ENCODE measurements around the gene MALAT1. TPM values are rescaled to one million over a fixed set of nuclear protein-coding genes. Genes with fewer than 3 reads are reported as not detected.
A peak's percentile ranks its signal among the peaks of the same experiment; 100 is the strongest.

The MALAT1 gene
- total RNA-seq, 4 donors from 2014 or later: 17,948 to 48,028 (median 23,406) TPM

DNA sequence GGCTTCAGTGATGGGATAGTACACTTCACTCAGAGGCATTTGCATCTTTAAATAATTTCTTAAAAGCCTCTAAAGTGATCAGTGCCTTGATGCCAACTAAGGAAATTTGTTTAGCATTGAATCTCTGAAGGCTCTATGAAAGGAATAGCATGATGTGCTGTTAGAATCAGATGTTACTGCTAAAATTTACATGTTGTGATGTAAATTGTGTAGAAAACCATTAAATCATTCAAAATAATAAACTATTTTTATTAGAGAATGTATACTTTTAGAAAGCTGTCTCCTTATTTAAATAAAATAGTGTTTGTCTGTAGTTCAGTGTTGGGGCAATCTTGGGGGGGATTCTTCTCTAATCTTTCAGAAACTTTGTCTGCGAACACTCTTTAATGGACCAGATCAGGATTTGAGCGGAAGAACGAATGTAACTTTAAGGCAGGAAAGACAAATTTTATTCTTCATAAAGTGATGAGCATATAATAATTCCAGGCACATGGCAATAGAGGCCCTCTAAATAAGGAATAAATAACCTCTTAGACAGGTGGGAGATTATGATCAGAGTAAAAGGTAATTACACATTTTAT, 4.6 kb downstream of the MALAT1 start:
- in situ Hi-C loops (cut with MboI; ENCODE audit: low pct_ligation_motif_present in 1 of 4, low pct_unique_long_range_greater_than_20kb in 1 of 4, low sequenced_read_pairs in 3 of 4) (loop anchor here in 2 of 4 donors (10.0 kb wide), 1 partner anchor 79 kb away; the partner anchor contains the start of gene NEAT1 (in 2 of the 2)), intact Hi-C loops (cut with DNase I; ENCODE audit: low total_unique reads) (no loop called here)
- H3K27me3 ChIP-seq: no peaks in the 10 kb centered on the region
- no peaks in the 10 kb centered on the region for H3K9me3 ChIP-seq
- no peak for DNase-seq
- 0 to 1% methylated on average over 3 of the region's 3 CpGs for WGBS, 2 donors (ENCODE audit: low coverage in 1 of 2)
- peak overlapping the region; percentile 74 to 93 (median 88) for H3K4me3 ChIP-seq
- peaks cover 5 to 41% (median 31%) of the 10 kb centered on the region in 4 donors for H3K4me1 ChIP-seq
- H3K36me3 ChIP-seq: peaks cover 0 to 60% (median 27%) of the 10 kb centered on the region in 4 donors
- peak overlapping the region; percentile 98 to 100 (median 99) for H3K27ac ChIP-seq
- TF ChIP-seq POLR2A (IDR thresholded peaks at IDR 0.05) (no peak), POLR2AphosphoS5 (IDR thresholded peaks at IDR 0.05) (peak in 2 of 3 donors; percentile 18 to 93), EP300 (IDR thresholded peaks at IDR 0.05; ENCODE audit: low read depth) (no peak), CTCF (IDR thresholded peaks at IDR 0.05) (no peak)

- intact Hi-C loops (cut with DNase I; ENCODE audit: low total_unique reads): no loop called here
- TF ChIP-seq EP300 (IDR thresholded peaks at IDR 0.05; ENCODE audit: low read depth) (no peak), POLR2A (IDR thresholded peaks at IDR 0.05) (peak; percentile 74), POLR2AphosphoS5 (IDR thresholded peaks at IDR 0.05) (peak; percentile 76 to 88 (median 84))
- in situ Hi-C loops (cut with MboI; ENCODE audit: low pct_ligation_motif_present in 1 of 4, low pct_unique_long_range_greater_than_20kb in 1 of 4, low sequenced_read_pairs in 3 of 4): loop anchor here in 2 of 4 donors (10.0 kb wide), 1 partner anchor 79 kb away; the partner anchor contains the start of gene NEAT1 (in 2 of the 2)
- Histone ChIP-seq H3K36me3 (peaks cover 0 to 60% (median 27%) of the 10 kb centered on the region in 4 donors), H3K9me3 (no peaks in the 10 kb centered on the region), H3K4me3 (peak overlapping the region; percentile 74 to 93 (median 88)), H3K27me3 (no peaks in the 10 kb centered on the region), H3K27ac (peak overlapping the region; percentile 98 to 100 (median 99)), H3K4me1 (peaks cover 5 to 46% (median 35%) of the 10 kb centered on the region in 4 donors)
- no peak for DNase-seq
- 0 to 1% methylated on average over 2 to 3 of the region's 3 CpGs for WGBS, 2 donors (ENCODE audit: low coverage in 1 of 2)
These were observed 5.3 kb downstream of the MALAT1 start for GRCh38 chr11:65503949-65504673.

- peak overlapping the region; percentile 98 to 100 (median 99) for H3K27ac ChIP-seq
- no peaks in the 10 kb centered on the region for H3K9me3 ChIP-seq
- peak overlapping the region; percentile 74 to 93 (median 88) for H3K4me3 ChIP-seq
- peaks cover 5 to 50% (median 35%) of the 10 kb centered on the region in 4 donors for H3K4me1 ChIP-seq
- H3K27me3 ChIP-seq: no peaks in the 10 kb centered on the region
- WGBS, 2 donors (ENCODE audit: low coverage in 1 of 2): 1 to 5% methylated on average over 7 to 8 of the region's 8 CpGs
- peaks cover 0 to 60% (median 27%) of the 10 kb centered on the region in 4 donors for H3K36me3 ChIP-seq
- peak; percentile 4 for TF ChIP-seq POLR2A (IDR thresholded peaks at IDR 0.05)
- peak; percentile 61 to 92 (median 74) for TF ChIP-seq POLR2AphosphoS5 (IDR thresholded peaks at IDR 0.05)
- peak in 1 of 5 experiments; percentile 15 for TF ChIP-seq CTCF (IDR thresholded peaks at IDR 0.05)
- no peak for TF ChIP-seq EP300 (IDR thresholded peaks at IDR 0.05; ENCODE audit: low read depth)
- DNase-seq: no peak
- in situ Hi-C loops (cut with MboI; ENCODE audit: low pct_ligation_motif_present in 1 of 4, low pct_unique_long_range_greater_than_20kb in 1 of 4, low sequenced_read_pairs in 3 of 4): loop anchor here (5.0 to 10.0 kb wide), 3 partner anchors 33 to 88 kb away; partner anchors contain the start of gene NEAT1 (in 2 of the 4)
- intact Hi-C loops (cut with DNase I; ENCODE audit: low total_unique reads): loop anchor here (5.0 kb wide), 1 partner anchor 33 kb away; no protein-coding TSS in a partner anchor
These were observed 6.0 kb downstream of the MALAT1 start for GRCh38 chr11:65504674-65505465.

DNA sequence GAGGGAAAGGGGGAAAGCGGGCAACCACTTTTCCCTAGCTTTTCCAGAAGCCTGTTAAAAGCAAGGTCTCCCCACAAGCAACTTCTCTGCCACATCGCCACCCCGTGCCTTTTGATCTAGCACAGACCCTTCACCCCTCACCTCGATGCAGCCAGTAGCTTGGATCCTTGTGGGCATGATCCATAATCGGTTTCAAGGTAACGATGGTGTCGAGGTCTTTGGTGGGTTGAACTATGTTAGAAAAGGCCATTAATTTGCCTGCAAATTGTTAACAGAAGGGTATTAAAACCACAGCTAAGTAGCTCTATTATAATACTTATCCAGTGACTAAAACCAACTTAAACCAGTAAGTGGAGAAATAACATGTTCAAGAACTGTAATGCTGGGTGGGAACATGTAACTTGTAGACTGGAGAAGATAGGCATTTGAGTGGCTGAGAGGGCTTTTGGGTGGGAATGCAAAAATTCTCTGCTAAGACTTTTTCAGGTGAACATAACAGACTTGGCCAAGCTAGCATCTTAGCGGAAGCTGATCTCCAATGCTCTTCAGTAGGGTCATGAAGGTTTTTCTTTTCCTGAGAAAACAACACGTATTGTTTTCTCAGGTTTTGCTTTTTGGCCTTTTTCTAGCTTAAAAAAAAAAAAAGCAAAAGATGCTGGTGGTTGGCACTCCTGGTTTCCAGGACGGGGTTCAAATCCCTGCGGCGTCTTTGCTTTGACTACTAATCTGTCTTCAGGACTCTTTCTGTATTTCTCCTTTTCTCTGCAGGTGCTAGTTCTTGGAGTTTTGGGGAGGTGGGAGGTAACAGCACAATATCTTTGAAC, 6.8 kb downstream of the MALAT1 start:
- peak overlapping the region; percentile 74 to 93 (median 88) for H3K4me3 ChIP-seq
- intact Hi-C loops (cut with DNase I; ENCODE audit: low total_unique reads) (loop anchor here (5.0 kb wide), 1 partner anchor 33 kb away; no protein-coding TSS in a partner anchor), in situ Hi-C loops (cut with MboI; ENCODE audit: low pct_ligation_motif_present in 1 of 4, low pct_unique_long_range_greater_than_20kb in 1 of 4, low sequenced_read_pairs in 3 of 4) (loop anchor here (5.0 to 10.0 kb wide), 3 partner anchors 33 to 88 kb away; partner anchors contain the start of gene NEAT1 (in 2 of the 4))
- no peaks in the 10 kb centered on the region for H3K9me3 ChIP-seq
- H3K4me1 ChIP-seq: peaks cover 5 to 56% (median 39%) of the 10 kb centered on the region in 4 donors
- H3K27me3 ChIP-seq: no peaks in the 10 kb centered on the region
- DNase-seq: no peak
- H3K36me3 ChIP-seq: peaks cover 0 to 56% (median 27%) of the 10 kb centered on the region in 4 donors
- H3K27ac ChIP-seq: peak overlapping the region; percentile 98 to 100 (median 99)
- WGBS, 2 donors (ENCODE audit: low coverage in 1 of 2): 5 to 7% methylated on average over 10 to 12 of the region's 12 CpGs
- TF ChIP-seq CTCF (IDR thresholded peaks at IDR 0.05) (no peak), EP300 (IDR thresholded peaks at IDR 0.05; ENCODE audit: low read depth) (no peak), POLR2A (IDR thresholded peaks at IDR 0.05) (peak; percentile 76), POLR2AphosphoS5 (IDR thresholded peaks at IDR 0.05) (peak; percentile 84 to 98 (median 94))
